Measurements from ENCODE around the gene WNT11.

DNA sequence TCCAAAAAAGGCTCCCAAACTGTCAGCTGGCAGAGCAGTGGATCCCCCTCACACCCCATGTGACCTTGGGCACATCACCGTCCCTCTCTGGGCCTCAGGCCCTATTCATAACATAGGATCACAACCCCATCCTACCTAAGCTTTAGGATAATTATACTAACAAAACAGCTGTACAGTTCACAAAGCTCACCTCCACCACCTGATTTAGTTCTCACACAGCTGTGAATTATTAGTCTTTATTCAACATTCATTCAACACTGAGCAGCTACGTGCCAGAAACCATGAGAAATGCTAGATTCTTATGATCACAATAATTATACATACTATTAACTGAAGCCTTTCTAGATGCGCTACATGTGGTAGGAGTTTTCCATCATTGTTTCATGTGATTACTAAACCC, 9.5 kb downstream of the WNT11 start:
- TF ChIP-seq, protein P1, sequence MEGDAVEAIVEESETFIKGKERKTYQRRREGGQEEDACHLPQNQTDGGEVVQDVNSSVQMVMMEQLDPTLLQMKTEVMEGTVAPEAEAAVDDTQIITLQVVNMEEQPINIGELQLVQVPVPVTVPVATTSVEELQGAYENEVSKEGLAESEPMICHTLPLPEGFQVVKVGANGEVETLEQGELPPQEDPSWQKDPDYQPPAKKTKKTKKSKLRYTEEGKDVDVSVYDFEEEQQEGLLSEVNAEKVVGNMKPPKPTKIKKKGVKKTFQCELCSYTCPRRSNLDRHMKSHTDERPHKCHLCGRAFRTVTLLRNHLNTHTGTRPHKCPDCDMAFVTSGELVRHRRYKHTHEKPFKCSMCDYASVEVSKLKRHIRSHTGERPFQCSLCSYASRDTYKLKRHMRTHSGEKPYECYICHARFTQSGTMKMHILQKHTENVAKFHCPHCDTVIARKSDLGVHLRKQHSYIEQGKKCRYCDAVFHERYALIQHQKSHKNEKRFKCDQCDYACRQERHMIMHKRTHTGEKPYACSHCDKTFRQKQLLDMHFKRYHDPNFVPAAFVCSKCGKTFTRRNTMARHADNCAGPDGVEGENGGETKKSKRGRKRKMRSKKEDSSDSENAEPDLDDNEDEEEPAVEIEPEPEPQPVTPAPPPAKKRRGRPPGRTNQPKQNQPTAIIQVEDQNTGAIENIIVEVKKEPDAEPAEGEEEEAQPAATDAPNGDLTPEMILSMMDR (IDR thresholded peaks at IDR 0.05; ENCODE audit: poor library complexity, severe bottlenecking) = no peak
- no peak for TF ChIP-seq MXI1 (conservative IDR thresholded peaks at IDR 0.05; ENCODE audit: poor library complexity, severe bottlenecking)
